Common myeloid progenitor, CD34-positive (primary cell): ENCODE results near the gene THAP9.
"Not testable (repeated sequence)": the region's sequence is repeated elsewhere in the genome, so short reads cannot be mapped to it uniquely, and the experiment has no call there.

Experiments used
- CTCF ChIA-PET: fragments of 350-600 bp; sonication (Branson Sonifier 250); formaldehyde crosslinking; loops from one replicate; lab custom pipeline; 2021; ENCODE audit warnings: antibody characterized with exemption; lab: Charles Lee
- POLR2A ChIA-PET: fragments of 350-600 bp; sonication (Branson Sonifier 250); formaldehyde crosslinking; loops from one replicate; lab custom pipeline; 2021; ENCODE audit warnings: antibody characterized with exemption; lab: Charles Lee
- DNase-seq, 3 donors: peaks; one replicate each; pipeline versions ENCODE4 v3.0.0 to v3.0.0-alpha.2; 2013
- H3K27ac ChIP-seq, 2 experiments: 1 replicate in 1 of 2; 2 replicates in 1 of 2; pipeline ENCODE4 v1.7.0; 2013; ENCODE audit warnings: inconsistent platforms in 2 of 2, low read length in 2 of 2, mild to moderate bottlenecking in 2 of 2, low read depth in 1 of 2, moderate library complexity in 1 of 2; ENCODE audit not compliant: severe bottlenecking in 2 of 2, insufficient read depth in 1 of 2, poor library complexity in 1 of 2
- H3K27me3 ChIP-seq, 5 experiments: replicated peaks in 2 of 5; 1 replicate in 3 of 5; 2 replicates in 2 of 5; pipeline versions ENCODE4 v1.6.1 to v1.7.0; 2013; ENCODE audit warnings: low read length in 4 of 5, mild to moderate bottlenecking in 2 of 5, moderate library complexity in 2 of 5, inconsistent platforms in 1 of 5; ENCODE audit not compliant: insufficient read depth in 5 of 5, control insufficient read depth in 4 of 5
- H3K36me3 ChIP-seq, 4 experiments: 1 replicate in 2 of 4; 2 replicates in 2 of 4; pipeline versions ENCODE4 v1.6.1 to v1.7.0; 2013; ENCODE audit warnings: low read length in 3 of 4, control low read depth in 1 of 4, mild to moderate bottlenecking in 1 of 4; ENCODE audit not compliant: control insufficient read depth in 4 of 4, insufficient read depth in 4 of 4
- H3K4me1 ChIP-seq, 4 experiments: 1 replicate in 3 of 4; 2 replicates in 1 of 4; pipeline versions ENCODE4 v1.6.1 to v1.7.1; 2013; ENCODE audit warnings: low read length in 3 of 4, mild to moderate bottlenecking in 3 of 4, control low read depth in 1 of 4, inconsistent platforms in 1 of 4, moderate library complexity in 1 of 4; ENCODE audit not compliant: control insufficient read depth in 4 of 4, insufficient read depth in 4 of 4; ENCODE audit errors: control extremely low read depth in 1 of 4
- H3K4me3 ChIP-seq, 7 experiments: 1 replicate in 4 of 7; 2 replicates in 3 of 7; pipeline versions ENCODE4 v1.5.1 to v1.7.0; 2013; ENCODE audit warnings: mild to moderate bottlenecking in 7 of 7, low read length in 6 of 7, moderate library complexity in 6 of 7, inconsistent platforms in 2 of 7, low read depth in 2 of 7, control low read depth in 1 of 7; ENCODE audit not compliant: insufficient read depth in 4 of 7, control insufficient read depth in 1 of 7; ENCODE audit errors: extremely low read depth in 1 of 7
- H3K9me3 ChIP-seq, 5 experiments: 1 replicate in 4 of 5; 2 replicates in 1 of 5; pipeline versions ENCODE4 v1.6.1 to v1.7.1; 2013; ENCODE audit warnings: low read length in 4 of 5, mild to moderate bottlenecking in 2 of 5, inconsistent platforms in 1 of 5, low read depth in 1 of 5, moderate library complexity in 1 of 5; ENCODE audit not compliant: control insufficient read depth in 4 of 5, insufficient read depth in 2 of 5; ENCODE audit errors: control extremely low read depth in 1 of 5
- WGBS: methylation state at CpG from one replicate; pipeline ENCODE4 v1.1.5; 2013; ENCODE audit not compliant: insufficient coverage; 5-methylcytosine and 5-hydroxymethylcytosine counted together

Gene THAP9

DNA sequence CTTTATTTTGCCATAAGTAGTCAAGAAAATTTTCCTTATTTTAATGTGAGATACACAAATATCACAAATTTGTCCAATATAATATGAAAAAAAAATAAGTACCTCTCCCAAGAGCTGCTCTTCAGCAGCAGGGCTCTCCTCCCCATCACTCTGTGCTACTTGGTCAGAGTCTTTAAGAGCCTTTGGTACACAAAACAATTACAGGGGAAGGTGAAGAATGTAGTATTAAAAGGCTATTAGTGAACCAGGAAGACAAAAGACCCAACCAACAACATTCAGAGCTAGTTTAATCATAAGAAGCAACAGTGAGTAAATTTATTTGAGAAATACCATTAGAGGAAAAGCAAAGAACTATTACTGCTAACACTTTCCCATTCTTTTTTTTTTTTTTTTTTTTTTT, 39.0 kb upstream of the THAP9 start:
- no peak overlapping the region for H3K27ac ChIP-seq
- H3K4me1 ChIP-seq, result peaks cover 0 to 7% (median 5%) of the 10 kb centered on the region in 4 experiments
- POLR2A ChIA-PET, result interaction anchor here (0.7 to 1.4 kb wide), 2 partner anchors 9 to 495 kb away, joined by 3 to 4 read pairs; no protein-coding TSS in a partner anchor
- no peaks in the 10 kb centered on the region for H3K27me3 ChIP-seq
- DNase-seq, result no peak
- CTCF ChIA-PET, result interaction anchor here (1.0 to 2.0 kb wide), 2 partner anchors 9 to 38 kb away, joined by 4 to 13 read pairs; no protein-coding TSS in a partner anchor
- H3K9me3 ChIP-seq, result no peaks in the 10 kb centered on the region
- no peak overlapping the region for H3K4me3 ChIP-seq
- H3K36me3 ChIP-seq, result peaks cover 18 to 47% (median 34%) of the 10 kb centered on the region in 4 experiments

DNA sequence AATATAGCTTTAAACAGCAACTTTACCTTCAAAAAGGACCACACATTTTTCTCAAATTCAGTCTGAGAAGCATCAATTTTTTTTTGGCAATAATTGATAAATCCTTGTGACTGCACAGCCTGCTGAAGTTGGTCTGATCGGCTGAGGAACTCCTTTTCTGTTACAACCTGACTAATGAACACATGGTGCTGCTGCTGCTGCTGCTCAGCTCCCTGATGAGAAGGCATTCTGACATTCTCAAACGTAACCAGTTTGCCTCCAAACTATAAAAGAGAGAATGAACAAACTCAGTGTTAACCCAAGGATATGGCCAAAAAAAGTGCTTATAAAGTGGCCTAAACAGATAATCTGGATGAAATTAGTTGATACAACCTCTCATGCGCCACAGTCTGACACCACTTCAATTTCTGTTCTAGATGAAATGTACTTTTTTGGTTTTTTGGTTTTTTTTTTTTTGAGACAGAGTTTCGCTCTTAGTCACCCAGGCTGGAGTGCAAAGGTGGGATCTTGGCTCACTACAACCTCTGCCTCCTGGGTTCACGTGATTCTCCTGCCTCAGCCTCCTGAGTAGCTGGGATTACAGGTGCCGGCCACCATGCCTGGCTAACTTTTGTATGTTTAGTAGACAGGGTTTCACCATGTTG, 36.1 kb upstream of the THAP9 start:
- Histone ChIP-seq H3K9me3 (no peaks in the 10 kb centered on the region), H3K27me3 (no peaks in the 10 kb centered on the region), H3K4me3 (no peak overlapping the region), H3K4me1 (peaks cover 0 to 7% (median 5%) of the 10 kb centered on the region in 4 experiments), H3K36me3 (peaks cover 17 to 60% (median 41%) of the 10 kb centered on the region in 4 experiments), H3K27ac (no peak overlapping the region)
- CTCF ChIA-PET, result interaction anchor here (1.9 kb wide), 1 partner anchor 20 kb away, joined by 5 read pairs; no protein-coding TSS in a partner anchor
- WGBS, result 100% methylated on average over 5 of the region's 6 CpGs
- no peak for DNase-seq
- POLR2A ChIA-PET, result no interaction called here

DNA sequence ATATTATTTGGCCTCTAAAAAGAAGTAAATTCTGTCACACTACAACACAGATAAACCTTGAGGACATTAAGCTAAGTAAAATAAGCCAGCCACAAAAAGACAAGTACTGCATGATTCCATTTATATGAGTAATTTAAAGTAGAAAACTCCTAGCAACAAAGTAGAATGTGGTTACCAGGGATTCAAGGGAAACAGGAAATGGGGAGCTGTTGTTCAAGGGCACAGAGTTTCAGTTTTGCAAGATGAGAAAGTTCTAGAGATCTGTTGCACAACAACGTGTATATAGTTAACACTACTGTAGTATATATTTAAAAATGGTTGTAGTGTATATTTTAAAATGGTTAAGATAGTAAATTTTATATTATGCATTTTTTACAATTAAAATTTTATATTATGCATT, 34.9 kb upstream of the THAP9 start:
- peak overlapping the region in 1 of 7 experiments; percentile 28 for H3K4me3 ChIP-seq
- H3K27me3 ChIP-seq, result no peaks in the 10 kb centered on the region
- peaks cover 17 to 69% (median 45%) of the 10 kb centered on the region in 4 experiments for H3K36me3 ChIP-seq
- ChIA-PET CTCF (interaction anchor here (1.0 to 1.9 kb wide), 3 partner anchors 10 to 19 kb away, joined by 5 read pairs; no protein-coding TSS in a partner anchor), POLR2A (no interaction called here)
- H3K27ac ChIP-seq, result no peak overlapping the region
- WGBS, result no CpG with 5 or more reads among the region's 1 CpG
- H3K9me3 ChIP-seq, result no peaks in the 10 kb centered on the region
- H3K4me1 ChIP-seq, result peaks cover 0 to 7% (median 5%) of the 10 kb centered on the region in 4 experiments
- DNase-seq, result peak; percentile 54 to 87 (median 82)

DNA sequence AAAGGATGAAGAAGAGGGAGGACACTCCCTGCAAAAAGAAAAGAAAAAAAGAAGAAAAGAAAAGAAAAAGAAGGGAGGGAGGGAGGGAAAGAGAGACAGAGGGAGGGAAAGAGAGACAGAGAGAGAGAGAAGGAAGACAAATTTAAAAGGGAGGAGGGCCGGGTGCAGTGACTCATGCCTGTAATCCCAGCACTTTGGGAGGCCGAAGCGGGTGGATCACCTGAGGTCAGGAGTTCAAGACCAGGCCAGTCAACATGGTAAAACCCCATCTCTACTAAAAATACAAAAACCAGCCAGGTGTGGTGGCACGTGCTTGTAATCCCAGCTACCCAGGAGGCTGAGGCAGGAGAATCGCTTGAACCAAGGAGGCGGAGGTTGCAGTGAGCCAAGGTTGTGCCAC, 34.5 kb upstream of the THAP9 start:
- H3K36me3 ChIP-seq, result peaks cover 20 to 72% (median 48%) of the 10 kb centered on the region in 4 experiments

DNA sequence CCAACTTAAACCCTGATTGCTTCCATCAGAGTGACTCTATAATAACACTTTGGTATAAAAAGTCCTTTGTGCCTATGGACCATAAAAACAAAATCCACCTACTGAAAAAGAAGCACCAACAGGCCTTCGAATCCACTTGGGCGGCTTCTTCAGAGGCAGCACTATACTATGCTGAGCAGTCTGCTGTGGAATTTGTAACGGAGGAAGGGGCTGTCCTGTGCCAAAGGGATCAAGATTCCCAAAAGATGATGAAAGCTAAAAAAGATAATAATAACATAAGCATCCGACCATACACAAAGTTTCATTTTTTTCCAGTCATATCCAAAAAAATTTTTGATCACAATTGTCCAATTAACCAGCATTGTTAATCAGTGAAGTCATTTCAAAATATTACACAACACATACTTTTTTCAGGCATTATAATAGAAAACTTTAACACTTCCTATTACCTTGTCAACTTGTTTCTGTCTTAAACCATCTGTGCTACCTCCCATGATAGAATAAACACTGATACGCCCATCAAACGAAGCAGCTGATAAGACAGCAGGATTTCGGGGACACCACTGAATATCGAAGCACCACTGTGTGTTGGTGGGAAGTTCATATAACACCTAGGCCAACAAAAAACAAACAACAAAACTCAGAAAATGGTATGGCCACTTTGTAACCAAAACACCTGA, 33.7 kb upstream of the THAP9 start:
- Histone ChIP-seq H3K9me3 (no peaks in the 10 kb centered on the region), H3K27ac (no peak overlapping the region), H3K27me3 (no peaks in the 10 kb centered on the region), H3K36me3 (peaks cover 21 to 70% (median 48%) of the 10 kb centered on the region in 4 experiments), H3K4me3 (no peak overlapping the region), H3K4me1 (peaks cover 0 to 7% (median 5%) of the 10 kb centered on the region in 4 experiments)
- ChIA-PET CTCF (interaction anchor here (0.7 to 1.8 kb wide), 2 partner anchors 10 to 18 kb away, joined by 3 to 5 read pairs; no protein-coding TSS in a partner anchor), POLR2A (no interaction called here)
- no peak for DNase-seq
- WGBS, result 100% methylated on average over 4 of the region's 8 CpGs

More for the DNA sequence above, 34.5 kb upstream of the THAP9 start:
- H3K27ac ChIP-seq, result peak overlapping the region in 1 of 2 experiments; percentile 25
- H3K27me3 ChIP-seq, H3K9me3 ChIP-seq, H3K4me1 ChIP-seq, DNase-seq, POLR2A ChIA-PET, H3K4me3 ChIP-seq: not testable (repeated sequence)
- CTCF ChIA-PET, result interaction anchor here (1.0 to 1.9 kb wide), 3 partner anchors 10 to 19 kb away, joined by 5 read pairs; no protein-coding TSS in a partner anchor
- WGBS, result 83% methylated on average over 1 of the region's 6 CpGs

DNA sequence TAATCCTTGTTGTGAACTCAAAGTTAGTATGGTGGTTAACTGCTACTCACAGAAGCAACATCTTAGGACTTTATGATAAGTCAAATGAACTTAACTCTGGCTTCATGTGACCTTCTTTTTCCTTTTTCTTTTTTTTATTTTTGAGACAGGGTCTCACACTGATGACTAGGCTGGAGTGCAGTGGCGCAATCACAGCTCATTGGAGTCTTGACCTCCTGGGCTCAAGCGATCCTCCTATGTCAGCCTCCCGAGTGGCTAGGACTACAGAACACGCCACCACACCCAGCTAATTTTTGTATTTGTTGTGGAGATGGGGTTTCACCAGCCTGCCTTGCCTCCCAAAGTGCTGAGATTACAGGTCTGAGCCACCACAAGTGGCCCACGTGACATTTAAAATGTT, 32.0 kb upstream of the THAP9 start:
- POLR2A ChIA-PET, result no interaction called here
- CTCF ChIA-PET, result interaction anchor here (1.1 to 1.8 kb wide), 2 partner anchors 8 to 13 kb away, joined by 3 to 5 read pairs; no protein-coding TSS in a partner anchor
- Histone ChIP-seq H3K4me3 (no peak overlapping the region), H3K9me3 (no peaks in the 10 kb centered on the region), H3K27me3 (no peaks in the 10 kb centered on the region), H3K4me1 (peaks cover 0 to 7% (median 5%) of the 10 kb centered on the region in 4 experiments), H3K36me3 (peaks cover 18 to 67% (median 40%) of the 10 kb centered on the region in 4 experiments), H3K27ac (no peak overlapping the region)
- 100% methylated on average over 1 of the region's 5 CpGs for WGBS
- DNase-seq, result no peak
